Measurements from ENCODE around the gene VIPR2.

- no peak for TF ChIP-seq CTCF (conservative IDR thresholded peaks at IDR 0.05)
- TF ChIP-seq ZFX (IDR thresholded peaks at IDR 0.05), result no peak
These were observed 48.2 kb upstream of the VIPR2 start for GRCh38 chr7:159192725-159193453.
